HL-60 (cell line): ENCODE results near the gene AGAP3.

Experiments
- DNase-seq, 2 experiments: peaks; one replicate each; pipeline ENCODE4 v3.0.0-alpha.2; 2010 to 2020; ENCODE audit warnings: low read depth in 1 of 2, low spot score in 1 of 2
- H3K27ac ChIP-seq: fragments of 250-450 bp; sonication (Bioruptor Pico); replicated peaks from 2 replicates; pipeline ENCODE4 v1.5.1; 2020; ENCODE audit warnings: mild to moderate bottlenecking, moderate library complexity
- H3K27me3 ChIP-seq: fragments of 250-450 bp; sonication (Bioruptor Pico); 2 replicates; pipeline ENCODE4 v1.5.1; 2021; ENCODE audit warnings: mild to moderate bottlenecking, moderate library complexity; ENCODE audit not compliant: insufficient read depth, poor library complexity, severe bottlenecking
- H3K4me3 ChIP-seq: replicated peaks from 2 replicates; pipeline ENCODE4 v1.5.1; 2011; ENCODE audit warnings: mild to moderate bottlenecking, control low read depth, low read length; ENCODE audit not compliant: insufficient read depth
- GABPA ChIP-seq: IDR thresholded peaks from 2 replicates; pipeline ENCODE4 v1.6.1; 2012; ENCODE audit warnings: low read depth
- POLR2AphosphoS5 ChIP-seq: IDR thresholded peaks from 2 replicates; pipeline ENCODE4 v1.6.1; 2012; ENCODE audit warnings: low read depth
- REST ChIP-seq: IDR thresholded peaks from 2 replicates; pipeline ENCODE4 v1.6.1; 2012; ENCODE audit warnings: low read depth; ENCODE audit not compliant: insufficient replicate concordance
- SPI1 ChIP-seq: IDR thresholded peaks from 2 replicates; pipeline ENCODE4 v1.6.1; 2012; ENCODE audit warnings: low read depth, mild to moderate bottlenecking, borderline replicate concordance
- TF ChIP-seq, protein P1 (sequence below): IDR thresholded peaks from one replicate; pipeline ENCODE4 v1.5.1; 2011; ENCODE audit warnings: low read length, control low read depth, inconsistent platforms; ENCODE audit not compliant: insufficient read depth

AGAP3 gene

GRCh38 chr7:151103973-151104372 lies 17.7 kb downstream of the AGAP3 start:
- Histone ChIP-seq H3K27me3 (no peaks in the 10 kb centered on the region), H3K27ac (no peak overlapping the region), H3K4me3 (no peak overlapping the region)
- TF ChIP-seq POLR2AphosphoS5 (no peak), SPI1 (no peak), GABPA (no peak), REST (no peak)
- TF ChIP-seq, protein P1, sequence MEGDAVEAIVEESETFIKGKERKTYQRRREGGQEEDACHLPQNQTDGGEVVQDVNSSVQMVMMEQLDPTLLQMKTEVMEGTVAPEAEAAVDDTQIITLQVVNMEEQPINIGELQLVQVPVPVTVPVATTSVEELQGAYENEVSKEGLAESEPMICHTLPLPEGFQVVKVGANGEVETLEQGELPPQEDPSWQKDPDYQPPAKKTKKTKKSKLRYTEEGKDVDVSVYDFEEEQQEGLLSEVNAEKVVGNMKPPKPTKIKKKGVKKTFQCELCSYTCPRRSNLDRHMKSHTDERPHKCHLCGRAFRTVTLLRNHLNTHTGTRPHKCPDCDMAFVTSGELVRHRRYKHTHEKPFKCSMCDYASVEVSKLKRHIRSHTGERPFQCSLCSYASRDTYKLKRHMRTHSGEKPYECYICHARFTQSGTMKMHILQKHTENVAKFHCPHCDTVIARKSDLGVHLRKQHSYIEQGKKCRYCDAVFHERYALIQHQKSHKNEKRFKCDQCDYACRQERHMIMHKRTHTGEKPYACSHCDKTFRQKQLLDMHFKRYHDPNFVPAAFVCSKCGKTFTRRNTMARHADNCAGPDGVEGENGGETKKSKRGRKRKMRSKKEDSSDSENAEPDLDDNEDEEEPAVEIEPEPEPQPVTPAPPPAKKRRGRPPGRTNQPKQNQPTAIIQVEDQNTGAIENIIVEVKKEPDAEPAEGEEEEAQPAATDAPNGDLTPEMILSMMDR, result no peak
- no peak for DNase-seq

DNA sequence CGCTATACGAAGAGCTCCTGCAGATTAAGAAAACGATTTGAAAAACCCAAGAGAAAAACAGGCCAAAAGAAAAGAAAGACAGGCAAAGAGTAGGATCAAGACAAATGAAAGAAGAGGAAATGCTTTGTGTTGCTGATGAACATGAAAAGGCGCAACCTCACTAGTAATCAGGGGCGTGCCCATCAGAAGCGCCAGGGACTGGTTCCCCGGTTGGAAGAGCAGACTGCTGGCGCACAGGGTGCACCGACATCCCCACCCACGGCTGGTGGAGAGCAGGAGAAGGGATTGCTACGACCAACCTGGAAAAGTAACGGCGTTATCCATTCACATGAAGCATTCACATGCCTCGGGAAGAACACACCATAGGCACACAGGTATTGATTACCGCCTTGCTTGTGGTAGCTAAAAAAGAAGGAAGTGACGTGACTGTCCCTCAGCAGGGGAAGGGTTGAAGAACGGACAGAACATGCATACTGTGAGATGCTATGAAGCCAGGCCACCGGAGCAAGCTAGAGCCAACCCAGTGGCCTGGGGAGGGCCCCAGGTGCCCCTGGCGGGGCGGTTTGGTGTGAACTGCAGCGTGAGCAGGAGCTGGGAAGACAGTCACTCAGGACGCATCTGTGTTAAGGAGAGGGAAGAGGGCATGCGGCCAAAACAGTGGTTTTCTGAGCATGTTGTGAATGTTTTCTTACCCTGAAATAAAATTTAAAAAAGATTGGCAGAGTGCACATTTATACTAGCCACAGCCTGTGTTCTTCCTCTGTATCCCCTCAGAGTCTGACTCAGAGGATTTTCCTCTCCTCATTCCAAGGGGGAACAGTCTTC lies 18.3 kb downstream of the AGAP3 start:
- H3K27me3 ChIP-seq, result no peaks in the 10 kb centered on the region
- H3K27ac ChIP-seq, result no peak overlapping the region
- no peak overlapping the region for H3K4me3 ChIP-seq
- DNase-seq, result no peak
- TF ChIP-seq SPI1, result no peak
- no peak for TF ChIP-seq REST
- TF ChIP-seq GABPA, result no peak
- TF ChIP-seq, protein P1, result no peak
- TF ChIP-seq POLR2AphosphoS5, result no peak

GRCh38 chr7:151107882-151108281 lies 21.6 kb downstream of the AGAP3 start:
- no peak overlapping the region for H3K27ac ChIP-seq
- H3K27me3 ChIP-seq, result no peaks in the 10 kb centered on the region
- H3K4me3 ChIP-seq, result no peak overlapping the region
- DNase-seq, result no peak
- TF ChIP-seq REST (no peak), POLR2AphosphoS5 (no peak)
